Liver (tissue), 9 donors: ENCODE data around the gene BCAR1. TPM values are rescaled to one million over a fixed set of nuclear protein-coding genes. Genes with fewer than 3 reads are reported as not detected.

Source experiments
- DNase-seq: peaks from one replicate; pipeline ENCODE4 v3.0.0-alpha.2; 2017; ENCODE audit warnings: low spot score
- H3K27ac ChIP-seq, 2 donors: one replicate each; pipeline ENCODE4 v1.7.0; 2013; ENCODE audit warnings: inconsistent platforms in 2 of 2, low read length in 2 of 2, control low read depth in 1 of 2, low read depth in 1 of 2, mild to moderate bottlenecking in 1 of 2
- H3K27me3 ChIP-seq, 4 donors: one replicate each; pipeline versions ENCODE4 v1.6.1 to v1.7.0; 2013; ENCODE audit warnings: low read length in 3 of 4, inconsistent platforms in 1 of 4, mild to moderate bottlenecking in 1 of 4, moderate library complexity in 1 of 4; ENCODE audit not compliant: control insufficient read depth in 4 of 4, insufficient read depth in 4 of 4
- H3K36me3 ChIP-seq, 4 donors: one replicate each; pipeline versions ENCODE4 v1.6.1 to v1.7.0; 2013; ENCODE audit warnings: low read length in 3 of 4, mild to moderate bottlenecking in 3 of 4, low read depth in 1 of 4, moderate library complexity in 1 of 4; ENCODE audit not compliant: control insufficient read depth in 4 of 4, insufficient read depth in 3 of 4
- H3K4me1 ChIP-seq, 4 donors: one replicate each; pipeline versions ENCODE4 v1.6.1 to v1.7.0; 2013; ENCODE audit warnings: low read length in 3 of 4, mild to moderate bottlenecking in 3 of 4, moderate library complexity in 1 of 4; ENCODE audit not compliant: control insufficient read depth in 4 of 4, insufficient read depth in 4 of 4
- H3K4me3 ChIP-seq, 3 donors: one replicate each; pipeline versions ENCODE4 v1.6.1 to v1.7.0; 2013; ENCODE audit warnings: low read length in 3 of 3, control low read depth in 1 of 3, low read depth in 1 of 3, mild to moderate bottlenecking in 1 of 3
- H3K9ac ChIP-seq, 2 donors: one replicate each; pipeline ENCODE4 v1.7.0; 2013; ENCODE audit warnings: low read length in 2 of 2, mild to moderate bottlenecking in 2 of 2, moderate library complexity in 2 of 2, control low read depth in 1 of 2, low read depth in 1 of 2
- H3K9me3 ChIP-seq, 4 donors: one replicate each; pipeline versions ENCODE4 v1.6.1 to v1.7.0; 2013; ENCODE audit warnings: low read length in 3 of 4; ENCODE audit not compliant: control insufficient read depth in 4 of 4
- FOXA1 ChIP-seq: IDR thresholded peaks from 2 replicates; pipeline ENCODE4 v1.6.1; 2016; ENCODE audit warnings: antibody characterized with exemption
- FOXA2 ChIP-seq: IDR thresholded peaks from 2 replicates; pipeline ENCODE4 v1.6.1; 2016; ENCODE audit warnings: antibody characterized with exemption
- GABPA ChIP-seq, 2 donors: IDR thresholded peaks in 1 of 2; conservative IDR thresholded peaks in 1 of 2; 2 replicates each; pipeline ENCODE4 v1.6.1; 2016; ENCODE audit warnings: antibody characterized with exemption in 2 of 2, mild to moderate bottlenecking in 1 of 2, moderate library complexity in 1 of 2
- HNF4A ChIP-seq, 2 donors: conservative IDR thresholded peaks; 2 replicates each; pipeline ENCODE4 v1.6.1; 2016; ENCODE audit warnings: antibody characterized with exemption in 2 of 2, mild to moderate bottlenecking in 2 of 2
- HNF4G ChIP-seq: IDR thresholded peaks from 2 replicates; pipeline ENCODE4 v1.6.1; 2016; ENCODE audit warnings: antibody characterized with exemption
- JUND ChIP-seq, 2 donors: IDR thresholded peaks; 2 replicates each; pipeline ENCODE4 v1.6.1; 2016; ENCODE audit warnings: antibody characterized with exemption in 2 of 2
- NR2F2 ChIP-seq: IDR thresholded peaks from 2 replicates; pipeline ENCODE4 v1.6.1; 2016; ENCODE audit warnings: antibody characterized with exemption
- RAD21 ChIP-seq, 2 donors: IDR thresholded peaks; 2 replicates each; pipeline ENCODE4 v1.6.1; 2016; ENCODE audit warnings: antibody characterized with exemption in 2 of 2, mild to moderate bottlenecking in 2 of 2
- RXRA ChIP-seq, 2 donors: IDR thresholded peaks; 2 replicates each; pipeline ENCODE4 v1.6.1; 2017 to 2018; ENCODE audit warnings: antibody characterized with exemption in 2 of 2, mild to moderate bottlenecking in 1 of 2
- SP1 ChIP-seq: IDR thresholded peaks from 2 replicates; pipeline ENCODE4 v1.6.1; 2018; ENCODE audit warnings: antibody characterized with exemption, mild to moderate bottlenecking
- TAF1 ChIP-seq: conservative IDR thresholded peaks from 2 replicates; pipeline ENCODE4 v1.6.1; 2016; ENCODE audit warnings: antibody characterized with exemption, mild to moderate bottlenecking
- YY1 ChIP-seq: IDR thresholded peaks from 2 replicates; pipeline ENCODE4 v1.6.1; 2016; ENCODE audit warnings: antibody characterized with exemption, mild to moderate bottlenecking
- WGBS: extraction: QIAGEN DNeasy Blood & Tissue Kit; methylation state at CpG from one replicate; pipeline ENCODE4 v1.1.7; 2013; 5-methylcytosine and 5-hydroxymethylcytosine counted together
- polyA plus RNA-seq, 2 donors: library from polyadenylated mRNA; stranded (reverse) in 1 of 2; unstranded in 1 of 2; fragments of 200-250 nt in 1 of 2; fragments of >200 nt in 1 of 2; fragmentation: Nextera tagmentation in 1 of 2; extraction: Ambion mirVana in 1 of 2; gene quantifications; one replicate each; pipeline versions ENCODE4 v1.2.1 to v1.2.3, GENCODE V29; 2013 to 2015
- total RNA-seq, 2 donors: library from RNA; depleted of rRNA; stranded (reverse); fragments of >200 nt; gene quantifications; one replicate each; pipeline ENCODE4 v1.2.3, GENCODE V29; 2014
- TF ChIP-seq, protein P1 (sequence below): IDR thresholded peaks from 2 replicates; pipeline ENCODE4 v1.6.1; 2016; ENCODE audit warnings: antibody characterized with exemption
- TF ChIP-seq, protein P2 (sequence below): fragments of 150-350 bp; IDR thresholded peaks from 2 replicates; pipeline ENCODE4 v1.5.1; 2017; ENCODE audit warnings: improper control_type of control experiment, low read depth, low read length; ENCODE audit not compliant: missing input control
- TF ChIP-seq, protein P3 (sequence below): IDR thresholded peaks from 2 replicates; pipeline ENCODE4 v1.6.1; 2016; ENCODE audit warnings: antibody characterized with exemption
- TF ChIP-seq, protein P4 (sequence below): IDR thresholded peaks from 2 replicates; pipeline ENCODE4 v1.6.1; 2016; ENCODE audit warnings: antibody characterized with exemption
- donor health status: healthy.
- donor health status: healthy.
- donor health status: healthy.
- donor health status: healthy.
- donor health status: healthy.

BCAR1 gene
- total and polyA plus RNA-seq, 4 donors: 10.1 to 32.2 (median 20.2) TPM

DNA sequence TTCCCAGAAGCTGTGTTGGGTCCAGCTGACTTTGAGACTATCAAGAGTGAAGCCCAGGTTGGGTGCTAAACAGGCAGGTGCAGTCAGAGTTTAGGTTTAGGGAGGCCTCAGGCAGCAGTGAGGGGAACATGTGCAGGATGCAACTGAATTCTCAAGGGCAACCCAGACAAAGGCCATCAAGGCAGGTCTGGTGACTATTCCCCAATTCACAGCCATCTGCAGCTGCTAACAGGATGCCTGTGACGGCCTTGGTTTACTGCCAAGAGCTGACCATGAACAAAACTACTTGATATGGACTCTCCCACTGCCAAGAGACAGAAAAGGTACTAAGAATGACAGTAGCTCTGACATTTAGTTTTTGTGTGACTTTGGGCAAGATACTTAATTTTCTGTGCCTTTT is 45.2 kb upstream of the BCAR1 start:
- H3K36me3 ChIP-seq: peaks cover 3 to 24% (median 16%) of the 10 kb centered on the region in 4 donors
- no peak overlapping the region for H3K9ac ChIP-seq
- no peaks in the 10 kb centered on the region for H3K9me3 ChIP-seq
- peaks cover 0 to 6% (median 2%) of the 10 kb centered on the region in 4 donors for H3K4me1 ChIP-seq
- no peak overlapping the region for H3K4me3 ChIP-seq
- no peak for DNase-seq
- 60% methylated on average over 1 of the region's 1 CpG for WGBS
- no peaks in the 10 kb centered on the region for H3K27me3 ChIP-seq
- H3K27ac ChIP-seq: no peak overlapping the region
- TF ChIP-seq RAD21 (IDR thresholded peaks at IDR 0.05): peak in 1 of 2 donors; percentile 5
- no peak for TF ChIP-seq JUND (IDR thresholded peaks at IDR 0.05)
- no peak for TF ChIP-seq HNF4G
- TF ChIP-seq SP1: no peak

DNA sequence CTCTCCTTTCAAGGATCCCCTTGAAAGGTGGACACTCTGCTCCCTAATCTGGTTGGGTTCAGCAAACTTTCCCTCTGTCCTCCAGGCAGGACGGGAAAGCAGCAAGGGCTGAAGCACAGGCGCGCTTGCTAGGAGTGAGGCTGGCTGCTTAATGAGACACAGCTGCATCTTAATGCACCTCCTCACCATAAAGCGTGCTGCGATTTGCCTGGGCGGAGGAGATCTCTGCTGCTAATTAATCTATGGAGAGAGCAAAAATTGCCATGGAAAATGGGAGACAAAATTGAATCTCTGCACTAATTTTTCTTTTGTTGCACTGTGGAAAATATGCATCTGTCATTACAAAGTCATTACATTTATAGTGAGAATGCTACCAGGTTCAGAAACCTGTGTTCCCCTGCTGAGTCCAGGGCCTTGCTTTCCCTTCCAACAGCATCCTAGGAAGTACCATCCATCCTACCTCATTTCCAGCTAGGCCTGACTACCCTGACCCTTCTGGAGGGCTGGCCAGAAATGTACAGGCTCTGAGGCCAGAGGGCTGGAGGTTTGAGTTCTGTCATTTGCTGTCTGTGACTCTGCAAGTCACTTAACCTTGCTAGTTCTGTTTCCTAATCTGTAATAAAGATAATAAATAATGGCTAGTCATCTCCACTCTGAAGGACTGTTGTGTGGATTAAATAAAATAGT is 43.5 kb upstream of the BCAR1 start:
- no peak for DNase-seq
- Histone ChIP-seq H3K9me3 (no peaks in the 10 kb centered on the region), H3K27me3 (no peaks in the 10 kb centered on the region), H3K36me3 (peaks cover 3 to 20% (median 14%) of the 10 kb centered on the region in 4 donors), H3K9ac (no peak overlapping the region), H3K27ac (no peak overlapping the region), H3K4me1 (peaks cover 0 to 6% (median 2%) of the 10 kb centered on the region in 4 donors), H3K4me3 (no peak overlapping the region)
- TF ChIP-seq, protein P1, sequence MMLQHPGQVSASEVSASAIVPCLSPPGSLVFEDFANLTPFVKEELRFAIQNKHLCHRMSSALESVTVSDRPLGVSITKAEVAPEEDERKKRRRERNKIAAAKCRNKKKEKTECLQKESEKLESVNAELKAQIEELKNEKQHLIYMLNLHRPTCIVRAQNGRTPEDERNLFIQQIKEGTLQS: no peak
- WGBS: 97% methylated on average over 6 of the region's 6 CpGs

DNA sequence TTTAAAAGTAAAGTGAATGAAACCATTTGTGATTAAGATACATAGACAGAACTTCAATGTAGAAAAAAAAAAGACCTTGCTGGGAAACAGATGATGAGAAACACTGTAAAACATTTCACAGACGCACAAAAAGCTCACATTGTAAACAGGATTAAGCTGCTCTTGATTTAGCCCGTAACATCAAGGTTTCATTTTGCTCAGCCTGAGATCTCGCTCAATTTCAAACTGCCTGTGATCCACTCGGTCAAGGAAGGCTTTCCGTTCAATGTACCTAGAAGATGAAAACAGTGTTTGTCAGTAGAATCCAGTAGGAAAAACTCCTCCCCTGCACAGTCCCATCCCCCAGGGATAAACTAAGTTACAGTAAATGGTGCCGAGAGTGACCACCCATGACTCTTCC is 42.3 kb upstream of the BCAR1 start:
- Histone ChIP-seq H3K9me3 (no peaks in the 10 kb centered on the region), H3K27ac (no peak overlapping the region), H3K27me3 (no peaks in the 10 kb centered on the region), H3K9ac (no peak overlapping the region), H3K4me3 (no peak overlapping the region), H3K36me3 (peaks cover 3 to 16% (median 14%) of the 10 kb centered on the region in 4 donors), H3K4me1 (peaks cover 0 to 6% (median 2%) of the 10 kb centered on the region in 4 donors)
- 93% methylated on average over 6 of the region's 6 CpGs for WGBS
- no peak for TF ChIP-seq RXRA (IDR thresholded peaks at IDR 0.05)
- TF ChIP-seq, protein P2, sequence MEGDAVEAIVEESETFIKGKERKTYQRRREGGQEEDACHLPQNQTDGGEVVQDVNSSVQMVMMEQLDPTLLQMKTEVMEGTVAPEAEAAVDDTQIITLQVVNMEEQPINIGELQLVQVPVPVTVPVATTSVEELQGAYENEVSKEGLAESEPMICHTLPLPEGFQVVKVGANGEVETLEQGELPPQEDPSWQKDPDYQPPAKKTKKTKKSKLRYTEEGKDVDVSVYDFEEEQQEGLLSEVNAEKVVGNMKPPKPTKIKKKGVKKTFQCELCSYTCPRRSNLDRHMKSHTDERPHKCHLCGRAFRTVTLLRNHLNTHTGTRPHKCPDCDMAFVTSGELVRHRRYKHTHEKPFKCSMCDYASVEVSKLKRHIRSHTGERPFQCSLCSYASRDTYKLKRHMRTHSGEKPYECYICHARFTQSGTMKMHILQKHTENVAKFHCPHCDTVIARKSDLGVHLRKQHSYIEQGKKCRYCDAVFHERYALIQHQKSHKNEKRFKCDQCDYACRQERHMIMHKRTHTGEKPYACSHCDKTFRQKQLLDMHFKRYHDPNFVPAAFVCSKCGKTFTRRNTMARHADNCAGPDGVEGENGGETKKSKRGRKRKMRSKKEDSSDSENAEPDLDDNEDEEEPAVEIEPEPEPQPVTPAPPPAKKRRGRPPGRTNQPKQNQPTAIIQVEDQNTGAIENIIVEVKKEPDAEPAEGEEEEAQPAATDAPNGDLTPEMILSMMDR: no peak
- no peak for TF ChIP-seq YY1
- no peak for TF ChIP-seq HNF4A (conservative IDR thresholded peaks at IDR 0.05)
- no peak for DNase-seq

DNA sequence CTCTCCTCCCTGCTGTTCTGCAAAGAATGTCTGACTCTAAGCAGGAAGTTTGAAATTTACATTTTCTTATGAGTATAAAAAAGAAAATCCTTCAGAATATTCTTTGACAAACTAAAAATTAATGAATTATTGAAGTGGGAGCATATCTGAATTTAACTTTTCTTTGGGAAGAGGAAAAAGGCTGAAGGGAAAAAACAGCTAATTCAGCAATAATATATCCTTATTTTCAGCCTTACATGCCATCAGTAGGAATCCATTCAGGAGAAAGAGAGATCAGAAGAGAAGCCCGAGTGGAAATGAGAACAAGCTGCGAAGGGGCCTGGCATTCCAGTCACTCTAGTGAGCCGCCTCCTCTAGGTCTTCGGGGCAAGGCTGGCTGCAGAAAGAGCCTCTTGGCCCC is 41.7 kb upstream of the BCAR1 start:
- no peaks in the 10 kb centered on the region for H3K27me3 ChIP-seq
- no peak overlapping the region for H3K27ac ChIP-seq
- H3K9ac ChIP-seq: no peak overlapping the region
- no peaks in the 10 kb centered on the region for H3K9me3 ChIP-seq
- 96% methylated on average over 4 of the region's 4 CpGs for WGBS
- H3K4me3 ChIP-seq: no peak overlapping the region
- peaks cover 3 to 16% (median 14%) of the 10 kb centered on the region in 4 donors for H3K36me3 ChIP-seq
- no peak for DNase-seq
- H3K4me1 ChIP-seq: peaks cover 0 to 3% (median under 1%) of the 10 kb centered on the region in 4 donors
- no peak for TF ChIP-seq HNF4G
- no peak for TF ChIP-seq HNF4A (conservative IDR thresholded peaks at IDR 0.05)
- TF ChIP-seq, protein P3, sequence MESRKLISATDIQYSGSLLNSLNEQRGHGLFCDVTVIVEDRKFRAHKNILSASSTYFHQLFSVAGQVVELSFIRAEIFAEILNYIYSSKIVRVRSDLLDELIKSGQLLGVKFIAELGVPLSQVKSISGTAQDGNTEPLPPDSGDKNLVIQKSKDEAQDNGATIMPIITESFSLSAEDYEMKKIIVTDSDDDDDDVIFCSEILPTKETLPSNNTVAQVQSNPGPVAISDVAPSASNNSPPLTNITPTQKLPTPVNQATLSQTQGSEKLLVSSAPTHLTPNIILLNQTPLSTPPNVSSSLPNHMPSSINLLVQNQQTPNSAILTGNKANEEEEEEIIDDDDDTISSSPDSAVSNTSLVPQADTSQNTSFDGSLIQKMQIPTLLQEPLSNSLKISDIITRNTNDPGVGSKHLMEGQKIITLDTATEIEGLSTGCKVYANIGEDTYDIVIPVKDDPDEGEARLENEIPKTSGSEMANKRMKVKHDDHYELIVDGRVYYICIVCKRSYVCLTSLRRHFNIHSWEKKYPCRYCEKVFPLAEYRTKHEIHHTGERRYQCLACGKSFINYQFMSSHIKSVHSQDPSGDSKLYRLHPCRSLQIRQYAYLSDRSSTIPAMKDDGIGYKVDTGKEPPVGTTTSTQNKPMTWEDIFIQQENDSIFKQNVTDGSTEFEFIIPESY: no peak
- TF ChIP-seq FOXA1: no peak
- TF ChIP-seq, protein P4, sequence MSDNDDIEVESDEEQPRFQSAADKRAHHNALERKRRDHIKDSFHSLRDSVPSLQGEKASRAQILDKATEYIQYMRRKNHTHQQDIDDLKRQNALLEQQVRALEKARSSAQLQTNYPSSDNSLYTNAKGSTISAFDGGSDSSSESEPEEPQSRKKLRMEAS: no peak
- TF ChIP-seq RAD21 (IDR thresholded peaks at IDR 0.05): no peak
- TF ChIP-seq NR2F2: no peak
- TF ChIP-seq, protein P2: no peak
- TF ChIP-seq, protein P1: no peak
- no peak for TF ChIP-seq TAF1
- no peak for TF ChIP-seq FOXA2
- no peak for TF ChIP-seq GABPA (IDR thresholded peaks at IDR 0.05 in 1 of 2, conservative IDR thresholded peaks at IDR 0.05 in 1 of 2)
- TF ChIP-seq JUND (IDR thresholded peaks at IDR 0.05): no peak
- no peak for TF ChIP-seq RXRA (IDR thresholded peaks at IDR 0.05)
